GM21360 (cell line): ENCODE measurements around the gene SLC35F4.

Experiments used
- ATAC-seq: cut with Tn5 transposase; IDR thresholded peaks from one replicate; pipeline ENCODE4 v1.9.1; 2021; ENCODE audit warnings: mild to moderate bottlenecking, moderate library complexity; ENCODE audit not compliant: unreplicated experiment

Gene SLC35F4

GRCh38 chr14:57549765-57550420, 316.0 kb downstream of the SLC35F4 start:
- ATAC-seq: no peak

GRCh38 chr14:57549016-57549564, 316.8 kb downstream of the SLC35F4 start:
- ATAC-seq: no peak

GRCh38 chr14:57547131-57547530, 318.8 kb downstream of the SLC35F4 start:
- no peak for ATAC-seq

- ATAC-seq: no peak
Measured at GRCh38 chr14:57533214-57533613, 332.7 kb downstream of the SLC35F4 start.

DNA sequence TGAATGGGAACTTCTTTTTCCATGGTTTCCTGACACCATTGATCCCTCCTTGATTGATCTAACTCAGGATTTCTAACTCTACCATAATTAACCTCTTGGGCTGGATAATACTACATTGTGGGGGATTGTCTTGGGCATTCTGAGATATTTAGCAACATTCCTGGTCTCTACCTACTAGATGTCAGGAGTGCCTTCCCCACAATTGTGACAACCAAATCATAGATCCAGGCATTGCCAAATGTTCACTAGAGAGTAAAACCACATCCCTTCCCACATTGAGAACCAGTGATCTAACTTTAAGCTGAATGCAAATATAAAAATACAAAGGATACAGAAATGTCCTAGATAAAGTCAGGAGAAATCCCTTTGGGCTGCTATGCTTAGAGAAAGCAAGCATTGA, 335.3 kb downstream of the SLC35F4 start:
- ATAC-seq: no peak

DNA sequence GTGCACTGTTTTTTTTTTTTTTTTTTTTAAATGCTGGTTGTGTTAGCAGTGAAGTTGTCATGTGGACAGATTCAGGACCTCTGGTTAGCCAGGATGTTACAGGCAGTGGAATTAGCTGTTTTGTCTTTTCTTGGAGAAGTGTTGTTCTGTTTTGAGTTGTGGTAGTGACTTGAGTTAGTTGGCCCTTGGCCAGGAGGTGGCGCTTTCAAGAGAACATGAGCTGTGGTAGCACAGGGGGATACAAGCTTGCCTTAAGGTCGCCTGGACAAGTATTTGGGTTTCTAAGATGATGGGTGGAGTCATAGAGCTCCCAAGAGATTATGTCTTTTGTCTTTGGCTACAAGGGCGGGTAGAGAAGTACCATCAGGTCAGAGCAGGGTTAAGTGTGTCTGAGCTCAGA, 338.9 kb downstream of the SLC35F4 start:
- ATAC-seq: no peak

DNA sequence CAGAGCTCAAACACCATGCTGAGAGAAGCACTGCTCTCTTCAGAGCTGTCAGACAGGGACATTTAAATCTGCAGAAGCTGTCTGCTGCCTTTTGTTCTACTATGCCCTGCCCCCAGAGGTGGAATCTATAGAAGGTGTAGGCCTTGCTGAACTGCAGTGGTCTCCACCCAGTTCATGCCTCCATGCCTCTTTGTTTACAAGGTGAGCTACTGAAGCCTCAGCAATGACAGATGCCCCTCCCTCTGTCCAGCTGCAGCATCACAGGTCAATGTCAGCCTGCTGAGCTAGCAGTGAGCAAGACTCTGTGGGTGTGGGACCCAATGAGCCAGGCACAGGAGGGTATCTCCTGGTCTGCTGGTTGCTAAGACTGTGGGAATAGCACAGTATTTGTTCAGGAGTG, 346.8 kb downstream of the SLC35F4 start:
- no peak for ATAC-seq
